Neutrophil (primary cell): ENCODE results near the gene SPEF1.

Experiments
- H3K27ac ChIP-seq: fragments of 200-600 bp; sonication (generic); 2 replicates; pipeline ENCODE4 v1.5.1; 2016; ENCODE audit warnings: mild to moderate bottlenecking, moderate library complexity
- H3K27me3 ChIP-seq: fragments of 200-600 bp; sonication (generic); 2 replicates; pipeline ENCODE4 v1.6.0; 2016; ENCODE audit warnings: mild to moderate bottlenecking
- H3K36me3 ChIP-seq: fragments of 200-600 bp; sonication (generic); 2 replicates; pipeline ENCODE4 v1.5.1; 2017
- H3K4me1 ChIP-seq, 2 experiments: fragments of 200-600 bp in 1 of 2; sonication (generic) in 1 of 2; 1 replicate in 1 of 2; 2 replicates in 1 of 2; pipeline versions ENCODE4 v1.5.1 to v1.6.1; 2013 to 2016; ENCODE audit warnings: low read depth in 1 of 2, low read length in 1 of 2, mild to moderate bottlenecking in 1 of 2, moderate library complexity in 1 of 2; ENCODE audit not compliant: control insufficient read depth in 1 of 2, insufficient read depth in 1 of 2
- H3K4me3 ChIP-seq, 2 experiments: fragments of 200-600 bp in 1 of 2; sonication (generic) in 1 of 2; 1 replicate in 1 of 2; 2 replicates in 1 of 2; pipeline ENCODE4 v1.5.1; 2013 to 2016; ENCODE audit warnings: low read depth in 1 of 2, low read length in 1 of 2, mild to moderate bottlenecking in 1 of 2, moderate library complexity in 1 of 2
- H3K9me3 ChIP-seq: fragments of 200-600 bp; sonication (generic); 2 replicates; pipeline ENCODE4 v1.5.1; 2016
- TF ChIP-seq, protein P1 (sequence below): fragments of 200-600 bp; sonication (generic); IDR thresholded peaks from 2 replicates; pipeline ENCODE4 v1.5.1; 2016; ENCODE audit warnings: antibody characterized with exemption

SPEF1 gene

GRCh38 chr20:3749689-3750531 is 31.3 kb downstream of the SPEF1 start:
- TF ChIP-seq, protein P1, sequence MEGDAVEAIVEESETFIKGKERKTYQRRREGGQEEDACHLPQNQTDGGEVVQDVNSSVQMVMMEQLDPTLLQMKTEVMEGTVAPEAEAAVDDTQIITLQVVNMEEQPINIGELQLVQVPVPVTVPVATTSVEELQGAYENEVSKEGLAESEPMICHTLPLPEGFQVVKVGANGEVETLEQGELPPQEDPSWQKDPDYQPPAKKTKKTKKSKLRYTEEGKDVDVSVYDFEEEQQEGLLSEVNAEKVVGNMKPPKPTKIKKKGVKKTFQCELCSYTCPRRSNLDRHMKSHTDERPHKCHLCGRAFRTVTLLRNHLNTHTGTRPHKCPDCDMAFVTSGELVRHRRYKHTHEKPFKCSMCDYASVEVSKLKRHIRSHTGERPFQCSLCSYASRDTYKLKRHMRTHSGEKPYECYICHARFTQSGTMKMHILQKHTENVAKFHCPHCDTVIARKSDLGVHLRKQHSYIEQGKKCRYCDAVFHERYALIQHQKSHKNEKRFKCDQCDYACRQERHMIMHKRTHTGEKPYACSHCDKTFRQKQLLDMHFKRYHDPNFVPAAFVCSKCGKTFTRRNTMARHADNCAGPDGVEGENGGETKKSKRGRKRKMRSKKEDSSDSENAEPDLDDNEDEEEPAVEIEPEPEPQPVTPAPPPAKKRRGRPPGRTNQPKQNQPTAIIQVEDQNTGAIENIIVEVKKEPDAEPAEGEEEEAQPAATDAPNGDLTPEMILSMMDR, result no peak
- H3K9me3 ChIP-seq, result no peaks in the 10 kb centered on the region

GRCh38 chr20:3749087-3749688 is 32.1 kb downstream of the SPEF1 start:
- Histone ChIP-seq H3K27me3 (peaks cover 30% of the 10 kb centered on the region), H3K27ac (no peak overlapping the region), H3K9me3 (no peaks in the 10 kb centered on the region), H3K36me3 (peaks cover 18% of the 10 kb centered on the region), H3K4me3 (no peak overlapping the region), H3K4me1 (peaks cover 19 to 22% of the 10 kb centered on the region in 2 experiments)
- TF ChIP-seq, protein P1, result no peak

More at GRCh38 chr20:3749689-3750531, 31.3 kb downstream of the SPEF1 start:
- no peak overlapping the region for H3K27ac ChIP-seq
- peaks cover 23% of the 10 kb centered on the region for H3K27me3 ChIP-seq
- no peak overlapping the region for H3K4me3 ChIP-seq
- peaks cover 16 to 18% of the 10 kb centered on the region in 2 experiments for H3K4me1 ChIP-seq
- H3K36me3 ChIP-seq, result peaks cover 25% of the 10 kb centered on the region

DNA sequence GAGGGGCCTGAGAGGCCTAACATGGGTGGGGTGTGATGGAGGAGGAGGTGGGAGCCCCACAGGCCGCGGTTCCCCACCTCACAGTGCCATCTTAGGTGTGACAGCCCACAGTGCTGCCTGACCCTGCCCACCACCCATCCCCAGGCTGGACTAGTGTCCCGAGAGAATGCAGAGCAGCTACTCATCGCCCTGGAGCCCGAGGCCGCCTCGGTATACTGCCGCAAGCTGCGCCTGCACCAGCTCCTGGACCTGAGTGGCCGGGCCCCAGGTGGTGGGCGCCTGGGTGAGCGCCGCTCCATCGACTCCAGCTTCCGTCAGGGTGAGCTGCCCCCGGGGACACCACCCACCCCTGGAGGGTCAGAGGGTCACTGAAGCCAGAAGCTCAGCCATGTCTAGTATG is 33.2 kb downstream of the SPEF1 start:
- H3K4me3 ChIP-seq, result no peak overlapping the region
- peaks cover 19 to 22% of the 10 kb centered on the region in 2 experiments for H3K4me1 ChIP-seq
- TF ChIP-seq, protein P1, result no peak
- peaks cover 34% of the 10 kb centered on the region for H3K27me3 ChIP-seq
- H3K27ac ChIP-seq, result no peak overlapping the region
- H3K36me3 ChIP-seq, result peaks cover 14% of the 10 kb centered on the region
- H3K9me3 ChIP-seq, result no peaks in the 10 kb centered on the region

DNA sequence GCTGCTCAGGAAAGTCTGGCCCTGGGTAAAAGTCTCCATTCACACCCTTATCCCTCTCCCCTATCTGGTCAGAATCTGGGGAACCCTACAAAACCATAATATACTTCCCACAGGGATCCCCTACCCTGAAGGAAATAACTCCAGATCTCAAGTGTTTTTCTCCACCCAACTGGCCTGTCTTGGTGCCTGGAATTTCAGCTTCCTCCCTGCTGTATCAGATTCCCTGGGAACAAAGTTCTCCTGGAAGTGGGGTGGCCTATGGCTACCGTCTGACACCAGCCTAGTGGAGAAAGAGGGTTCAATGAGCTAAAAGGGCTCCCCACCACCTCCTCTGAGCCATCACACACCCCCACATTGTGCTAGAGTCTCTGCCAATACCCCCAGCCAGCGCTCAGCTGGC is 33.8 kb downstream of the SPEF1 start:
- no peak overlapping the region for H3K27ac ChIP-seq
- peaks cover 34% of the 10 kb centered on the region for H3K27me3 ChIP-seq
- TF ChIP-seq, protein P1, result no peak
- no peak overlapping the region for H3K4me3 ChIP-seq
- H3K4me1 ChIP-seq, result peaks cover 16 to 17% of the 10 kb centered on the region in 2 experiments
- H3K36me3 ChIP-seq, result peaks cover 14% of the 10 kb centered on the region
- H3K9me3 ChIP-seq, result no peaks in the 10 kb centered on the region

GRCh38 chr20:3745686-3746173 is 35.5 kb downstream of the SPEF1 start:
- Histone ChIP-seq H3K27me3 (peaks cover 27% of the 10 kb centered on the region), H3K27ac (no peak overlapping the region), H3K4me1 (peaks cover 8% of the 10 kb centered on the region in 2 experiments), H3K4me3 (no peak overlapping the region), H3K36me3 (peaks cover 2% of the 10 kb centered on the region), H3K9me3 (no peaks in the 10 kb centered on the region)
- TF ChIP-seq, protein P1, result no peak
